IMR-90 (cell line): ENCODE results near the gene CAMK2B. TPM values are rescaled to one million over a fixed set of nuclear protein-coding genes. Genes with fewer than 3 reads are reported as not detected.

Experiments
- ATAC-seq: fragments of 200-7000 bp; cut with Tn5 transposase; 2 replicates; pipeline ENCODE4 v1.9.1; 2020; ENCODE audit warnings: low read depth, mild to moderate bottlenecking, moderate library complexity
- BruUV-seq: library from RNA; stranded (reverse); fragments of 400-500 nt; replicated peaks from 2 replicates; lab custom pipeline; 2021; lab: Mats Ljungman, UMichigan
- CTCF ChIA-PET: fragments of 300-600 bp; formaldehyde crosslinking; extraction: SDS; loops from one replicate; lab custom pipeline; 2021; ENCODE audit warnings: antibody characterized with exemption; lab: Yijun Ruan, JAX
- POLR2A ChIA-PET: fragments of 300-600 bp; sonication (Branson Sonifier 250); formaldehyde crosslinking; loops from one replicate; lab custom pipeline; 2022; ENCODE audit warnings: antibody characterized with exemption; ENCODE audit not compliant: unreplicated experiment; lab: Charles Lee
- DNase-seq: peaks from one replicate; pipeline ENCODE4 v3.0.0; 2013
- H2AFZ ChIP-seq: replicated peaks from 2 replicates; pipeline ENCODE3; 2013; ENCODE audit warnings: low read length, mild to moderate bottlenecking; ENCODE audit not compliant: poor library complexity
- H2AK5ac ChIP-seq: 2 replicates; pipeline ENCODE4 v1.6.1; 2013; ENCODE audit warnings: low read depth, low read length, inconsistent platforms
- H2AK9ac ChIP-seq: replicated peaks from 2 replicates; pipeline ENCODE3; 2013; ENCODE audit warnings: mild to moderate bottlenecking, low read depth, low read length, moderate library complexity; ENCODE audit not compliant: poor library complexity
- H2BK120ac ChIP-seq: 2 replicates; pipeline ENCODE4 v1.6.1; 2013; ENCODE audit warnings: low read depth, low read length, inconsistent platforms
- H2BK15ac ChIP-seq: 3 replicates; pipeline ENCODE4 v1.6.1; 2013; ENCODE audit warnings: low read depth, low read length, inconsistent platforms
- H2BK20ac ChIP-seq: 2 replicates; pipeline ENCODE4 v1.6.1; 2013; ENCODE audit warnings: low read depth, mild to moderate bottlenecking, inconsistent platforms, low read length, moderate library complexity
- H2BK5ac ChIP-seq: 2 replicates; pipeline ENCODE4 v1.6.1; 2013; ENCODE audit warnings: mild to moderate bottlenecking, low read depth, low read length, inconsistent platforms; ENCODE audit not compliant: poor library complexity, severe bottlenecking
- H3K14ac ChIP-seq: replicated peaks from 2 replicates; pipeline ENCODE4 v1.6.1; 2013; ENCODE audit warnings: low read depth, low read length, inconsistent platforms
- H3K18ac ChIP-seq: 2 replicates; pipeline ENCODE4 v1.6.1; 2013; ENCODE audit warnings: low read depth, low read length, control low read depth
- H3K23ac ChIP-seq: 2 replicates; pipeline ENCODE4 v1.6.1; 2013; ENCODE audit warnings: low read depth, low read length, inconsistent platforms
- H3K27ac ChIP-seq: 2 replicates; pipeline ENCODE4 v1.5.1; 2013; ENCODE audit warnings: mild to moderate bottlenecking, control low read depth, low read length; ENCODE audit not compliant: insufficient read depth
- H3K27me3 ChIP-seq: 2 replicates; pipeline ENCODE4 v1.6.1; 2013; ENCODE audit warnings: low read length; ENCODE audit not compliant: control insufficient read depth, insufficient read depth
- H3K36me3 ChIP-seq: 2 replicates; pipeline ENCODE4 v1.6.1; 2013; ENCODE audit warnings: low read length, mixed read lengths; ENCODE audit not compliant: control insufficient read depth, insufficient read depth
- H3K4ac ChIP-seq: 2 replicates; pipeline ENCODE4 v1.6.1; 2013; ENCODE audit warnings: low read depth, low read length, inconsistent platforms
- H3K4me1 ChIP-seq: 2 replicates; pipeline ENCODE4 v1.6.1; 2013; ENCODE audit warnings: low read length, mixed read lengths; ENCODE audit not compliant: control insufficient read depth, insufficient read depth
- H3K4me2 ChIP-seq: 2 replicates; pipeline ENCODE4 v1.6.1; 2013; ENCODE audit warnings: low read depth, mild to moderate bottlenecking, control low read depth, low read length, moderate library complexity
- H3K4me3 ChIP-seq: 2 replicates; pipeline ENCODE4 v1.5.1; 2013; ENCODE audit warnings: low read depth, mild to moderate bottlenecking, control low read depth, low read length, moderate library complexity; ENCODE audit not compliant: insufficient read depth
- H3K56ac ChIP-seq: 2 replicates; pipeline ENCODE4 v1.6.1; 2013; ENCODE audit warnings: low read length, inconsistent platforms; ENCODE audit not compliant: insufficient read depth; ENCODE audit errors: extremely low read depth
- H3K79me1 ChIP-seq, 2 experiments: 2 replicates each; pipeline ENCODE4 v1.6.1; 2013; ENCODE audit warnings: low read length in 2 of 2, inconsistent platforms in 1 of 2, low read depth in 1 of 2
- H3K9ac ChIP-seq: 2 replicates; pipeline ENCODE4 v1.6.1; 2013; ENCODE audit warnings: low read depth, low read length, control low read depth
- H3K9me1 ChIP-seq: 2 replicates; pipeline ENCODE4 v1.6.1; 2013; ENCODE audit warnings: low read length, inconsistent platforms; ENCODE audit not compliant: insufficient read depth
- H3K9me3 ChIP-seq: 2 replicates; pipeline ENCODE4 v1.6.1; 2013; ENCODE audit warnings: low read length; ENCODE audit not compliant: control insufficient read depth, insufficient read depth
- H4K20me1 ChIP-seq: 2 replicates; pipeline ENCODE4 v1.6.1; 2013; ENCODE audit warnings: low read length, inconsistent platforms; ENCODE audit not compliant: insufficient read depth
- H4K5ac ChIP-seq: 2 replicates; pipeline ENCODE4 v1.6.1; 2013; ENCODE audit warnings: mild to moderate bottlenecking, low read depth, low read length, control low read depth
- H4K8ac ChIP-seq, 2 experiments: 2 replicates each; pipeline ENCODE4 v1.6.1; 2013; ENCODE audit warnings: low read depth in 2 of 2, low read length in 2 of 2, control low read depth in 1 of 2, inconsistent platforms in 1 of 2
- H4K91ac ChIP-seq: 2 replicates; pipeline ENCODE4 v1.6.1; 2013; ENCODE audit warnings: low read depth, low read length, inconsistent platforms; ENCODE audit not compliant: insufficient read depth
- BHLHE40 ChIP-seq: fragments of 150-350 bp; IDR thresholded peaks from 2 replicates; pipeline ENCODE4 v1.6.1; 2016; ENCODE audit warnings: mild to moderate bottlenecking, low read depth, low read length
- CEBPB ChIP-seq: IDR thresholded peaks from 2 replicates; pipeline ENCODE4 v1.6.1; 2012; ENCODE audit warnings: low read depth, low read length, improper control_type of control experiment
- CHD1 ChIP-seq: IDR thresholded peaks from 2 replicates; pipeline ENCODE4 v1.6.1; 2012; ENCODE audit warnings: low read depth, low read length, improper control_type of control experiment
- CTCF ChIP-seq: conservative IDR thresholded peaks from 2 replicates; pipeline ENCODE4 v1.5.1; 2012; ENCODE audit warnings: mild to moderate bottlenecking, low read depth, low read length, improper control_type of control experiment
- MAFK ChIP-seq: IDR thresholded peaks from 2 replicates; pipeline ENCODE4 v1.6.1; 2012; ENCODE audit warnings: low read depth, low read length, improper control_type of control experiment
- MAZ ChIP-seq: IDR thresholded peaks from 2 replicates; pipeline ENCODE4 v1.6.1; 2012; ENCODE audit warnings: low read depth, mild to moderate bottlenecking, low read length, improper control_type of control experiment, moderate library complexity, borderline replicate concordance
- MXI1 ChIP-seq: IDR thresholded peaks from 2 replicates; pipeline ENCODE4 v1.6.1; 2012; ENCODE audit warnings: low read depth, mild to moderate bottlenecking, low read length, moderate library complexity, borderline replicate concordance
- NFE2L2 ChIP-seq: fragments of 150-350 bp; IDR thresholded peaks from 2 replicates; pipeline ENCODE4 v1.6.1; 2016; ENCODE audit warnings: low read depth, mild to moderate bottlenecking, low read length
- POLR2A ChIP-seq: IDR thresholded peaks from 2 replicates; pipeline ENCODE4 v1.6.1; 2012; ENCODE audit warnings: mild to moderate bottlenecking, low read depth, low read length
- RAD21 ChIP-seq: IDR thresholded peaks from 2 replicates; pipeline ENCODE4 v1.6.1; 2012; ENCODE audit warnings: low read length, improper control_type of control experiment
- RCOR1 ChIP-seq: IDR thresholded peaks from 2 replicates; pipeline ENCODE4 v1.6.1; 2012; ENCODE audit warnings: mild to moderate bottlenecking, low read length, improper control_type of control experiment; ENCODE audit not compliant: insufficient replicate concordance
- RFX5 ChIP-seq: IDR thresholded peaks from 2 replicates; pipeline ENCODE4 v1.8.0; 2012; ENCODE audit warnings: low read depth, mild to moderate bottlenecking, low read length, moderate library complexity
- USF2 ChIP-seq: fragments of 150-350 bp; IDR thresholded peaks from 2 replicates; pipeline ENCODE4 v1.6.1; 2017; ENCODE audit warnings: mild to moderate bottlenecking, antibody characterized with exemption, low read length, low read depth
- WGBS, 2 experiments: methylation state at CpG; one replicate each; pipeline versions ENCODE4 v1.1.5 to v1.1.7; 2013; ENCODE audit warnings: missing lambda C conversion rate in 2 of 2; ENCODE audit not compliant: insufficient read length in 1 of 2; ENCODE audit errors: extremely low coverage in 2 of 2; 5-methylcytosine and 5-hydroxymethylcytosine counted together
- dilution Hi-C: fragments of 300-500 bp; cut with HindIII; formaldehyde crosslinking; loops from one replicate; pipeline ENCODE4 v1.14.3; 2018; ENCODE audit warnings: low sequenced_read_pairs; ENCODE audit not compliant: unreplicated experiment
- in situ Hi-C: fragments of 300-500 bp; cut with MboI; formaldehyde crosslinking; loops from 3 replicates; pipeline ENCODE4 v1.14.3; 2019; ENCODE audit warnings: low sequenced_read_pairs, inconsistent platforms, mixed read lengths
- intact Hi-C: fragments of 100-400 bp; cut with micrococcal nuclease; formaldehyde crosslinking; loops from 2 replicates; pipeline ENCODE4 v1.10.0; 2022
- polyA plus RNA-seq, 3 experiments: library from polyadenylated mRNA; depleted of rRNA; stranded (reverse); fragments of >200 nt; gene quantifications; 2 replicates each; pipeline ENCODE4 v1.2.3, GENCODE V29; 2012; ENCODE audit warnings: low replicate concordance in 1 of 3
- total RNA-seq: library from RNA; depleted of rRNA; stranded (reverse); fragments of >200 nt; gene quantifications from 2 replicates; pipeline ENCODE4 v1.2.3, GENCODE V29; 2012

Gene CAMK2B
- total and polyA plus RNA-seq, 2 of the 4 experiments (the other 2 are of a cell fraction): 0.18 to 0.36 TPM

- TF ChIP-seq POLR2A: no peak
Observed at GRCh38 chr7:44258865-44259546, 66.4 kb downstream of the CAMK2B start (continued).

GRCh38 chr7:44258423-44258760 is 67.0 kb downstream of the CAMK2B start:
- no TSS peak for BruUV-seq
- Histone ChIP-seq H3K27me3 (peaks cover 4% of the 10 kb centered on the region; the same call in 1 of the 2 replicates), H2AK5ac (peak overlapping the region; percentile 96), H3K79me1 (no peaks in the 10 kb centered on the region), H3K23ac (peak overlapping the region; percentile 61; the same call in 1 of the 2 replicates), H3K14ac (peak overlapping the region; percentile 47; the same call in 1 of the 2 replicates), H3K27ac (no peak overlapping the region; the same call in 1 of the 2 replicates), H2BK20ac (peak overlapping the region; percentile 89; the same call in 1 of the 2 replicates), H3K36me3 (no peaks in the 10 kb centered on the region), H2BK5ac (no peak overlapping the region), H2AK9ac (no peak overlapping the region), H2AFZ (peak overlapping the region; percentile 32), H3K9me1 (peaks cover 28% of the 10 kb centered on the region), H3K4me2 (peak overlapping the region; percentile 64; the same call in 1 of the 2 replicates), H3K18ac (no peak overlapping the region), H2BK120ac (peak overlapping the region; percentile 84), H4K20me1 (peaks cover 6% of the 10 kb centered on the region), H4K91ac (peak overlapping the region; percentile 61; the same call in 1 of the 2 replicates), H2BK15ac (peak overlapping the region; percentile 1; the same call in 1 of the 3 replicates), H3K56ac (no peak overlapping the region), H3K9me3 (no peaks in the 10 kb centered on the region), H3K9ac (no peak overlapping the region), H4K8ac (peak overlapping the region in 1 of 2 experiments; percentile 71; a peak in 1 of 4 replicates), H3K4me3 (no peak overlapping the region), H4K5ac (no peak overlapping the region), H3K4me1 (peaks cover 25% of the 10 kb centered on the region), H3K4ac (peak overlapping the region; percentile 78)
- intact Hi-C loops (no loop called here), in situ Hi-C loops (no loop called here), dilution Hi-C loops (no loop called here)
- POLR2A ChIA-PET: no interaction called here
- CTCF ChIA-PET: interaction anchor here (0.8 kb wide), 1 partner anchor 217 kb away, joined by 3 read pairs; no protein-coding TSS in a partner anchor
- 71% methylated on average over 1 of the region's 4 CpGs; no CpG with 5 or more reads in 1 of the 2 experiments for WGBS, 2 experiments
- DNase-seq (no peak), ATAC-seq (no peak)
- TF ChIP-seq CTCF (no peak), USF2 (no peak), MXI1 (no peak), NFE2L2 (no peak), CEBPB (no peak), CHD1 (no peak), MAFK (no peak), RFX5 (no peak), BHLHE40 (no peak), MAZ (no peak), RAD21 (no peak), RCOR1 (no peak)
